Chondrocyte (in vitro differentiated cells): ENCODE measurements around the gene FRS2. TPM values are rescaled to one million over a fixed set of nuclear protein-coding genes. Genes with fewer than 3 reads are reported as not detected.

Source experiments
- DNase-seq: peaks from one replicate; pipeline ENCODE4 v3.0.0; 2021; ENCODE audit warnings: mixed read lengths, low spot score
- H3K27ac Mint-ChIP-seq: one replicate; pipeline ENCODE4 v1.8.0; 2021; ENCODE audit warnings: mild to moderate bottlenecking, moderate library complexity, mixed read lengths; ENCODE audit not compliant: unreplicated experiment
- H3K27me3 Mint-ChIP-seq: 2 replicates; pipeline ENCODE4 v1.8.0; 2021; ENCODE audit warnings: low read depth, mixed read lengths
- H3K36me3 Mint-ChIP-seq: 2 replicates; pipeline ENCODE4 v1.8.0; 2021; ENCODE audit warnings: low read depth, mixed read lengths
- H3K4me1 Mint-ChIP-seq: 2 replicates; pipeline ENCODE4 v1.8.0; 2021; ENCODE audit warnings: low read depth, mild to moderate bottlenecking, mixed read lengths
- H3K4me3 Mint-ChIP-seq: one replicate; pipeline ENCODE4 v1.8.0; 2021; ENCODE audit warnings: mild to moderate bottlenecking, moderate library complexity, mixed read lengths; ENCODE audit not compliant: unreplicated experiment
- H3K9me3 Mint-ChIP-seq: 2 replicates; pipeline ENCODE4 v1.8.0; 2021; ENCODE audit warnings: low read depth, mixed read lengths
- total RNA-seq: library from RNA; stranded (reverse); gene quantifications from 3 replicates; pipeline ENCODE4 v1.2.1, GENCODE V29; 2021
- TF ChIP-seq, protein P1 (sequence below): fragments of 200-600 bp; sonication (generic); IDR thresholded peaks from 2 replicates; pipeline ENCODE4 v1.5.0; 2021; ENCODE audit warnings: antibody characterized with exemption, mild to moderate bottlenecking, moderate library complexity

The FRS2 gene
- total RNA-seq, 1 donor from 2014 or later = 46.9 TPM

DNA sequence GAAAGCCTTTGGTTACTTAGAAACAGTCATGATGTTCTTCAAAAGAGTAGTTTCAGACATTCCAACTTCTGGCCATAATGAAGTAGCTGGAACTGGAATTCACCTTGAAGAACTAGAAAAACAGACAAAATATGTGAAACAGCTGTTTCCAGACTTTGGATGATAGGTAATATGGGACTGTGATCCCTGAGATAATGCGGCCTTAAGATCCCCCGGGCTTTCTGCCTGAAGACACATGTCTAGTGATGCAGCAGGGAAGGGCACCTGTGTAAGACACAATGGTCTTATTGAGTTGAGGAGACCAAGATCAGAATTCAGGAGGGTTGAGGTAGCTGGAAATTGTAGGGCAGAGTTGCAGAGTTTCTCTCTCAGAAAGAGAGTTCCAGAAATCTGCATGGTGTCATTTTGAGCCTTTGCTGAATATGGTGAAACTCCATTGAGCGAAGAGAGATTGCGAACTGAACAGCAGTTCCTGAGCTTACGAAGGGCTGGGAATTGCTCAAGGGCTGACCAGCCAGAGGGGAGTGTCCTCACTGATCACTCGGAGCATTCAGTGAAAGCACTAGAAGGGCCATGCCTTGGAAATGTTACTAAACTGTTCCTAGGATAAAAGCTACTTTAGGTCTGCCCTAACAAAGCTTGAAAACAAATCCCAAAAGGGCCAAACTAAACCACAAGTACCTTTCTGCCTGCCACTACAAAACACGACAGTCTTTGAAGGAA, 41.7 kb upstream of the FRS2 start:
- no peak overlapping the region for H3K27ac Mint-ChIP-seq
- DNase-seq = no peak
- no peaks in the 10 kb centered on the region for H3K36me3 Mint-ChIP-seq
- no peaks in the 10 kb centered on the region for H3K9me3 Mint-ChIP-seq
- H3K27me3 Mint-ChIP-seq = no peaks in the 10 kb centered on the region
- no peak overlapping the region for H3K4me3 Mint-ChIP-seq
- TF ChIP-seq, protein P1, sequence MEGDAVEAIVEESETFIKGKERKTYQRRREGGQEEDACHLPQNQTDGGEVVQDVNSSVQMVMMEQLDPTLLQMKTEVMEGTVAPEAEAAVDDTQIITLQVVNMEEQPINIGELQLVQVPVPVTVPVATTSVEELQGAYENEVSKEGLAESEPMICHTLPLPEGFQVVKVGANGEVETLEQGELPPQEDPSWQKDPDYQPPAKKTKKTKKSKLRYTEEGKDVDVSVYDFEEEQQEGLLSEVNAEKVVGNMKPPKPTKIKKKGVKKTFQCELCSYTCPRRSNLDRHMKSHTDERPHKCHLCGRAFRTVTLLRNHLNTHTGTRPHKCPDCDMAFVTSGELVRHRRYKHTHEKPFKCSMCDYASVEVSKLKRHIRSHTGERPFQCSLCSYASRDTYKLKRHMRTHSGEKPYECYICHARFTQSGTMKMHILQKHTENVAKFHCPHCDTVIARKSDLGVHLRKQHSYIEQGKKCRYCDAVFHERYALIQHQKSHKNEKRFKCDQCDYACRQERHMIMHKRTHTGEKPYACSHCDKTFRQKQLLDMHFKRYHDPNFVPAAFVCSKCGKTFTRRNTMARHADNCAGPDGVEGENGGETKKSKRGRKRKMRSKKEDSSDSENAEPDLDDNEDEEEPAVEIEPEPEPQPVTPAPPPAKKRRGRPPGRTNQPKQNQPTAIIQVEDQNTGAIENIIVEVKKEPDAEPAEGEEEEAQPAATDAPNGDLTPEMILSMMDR = no peak
- peaks cover 24% of the 10 kb centered on the region for H3K4me1 Mint-ChIP-seq

DNA sequence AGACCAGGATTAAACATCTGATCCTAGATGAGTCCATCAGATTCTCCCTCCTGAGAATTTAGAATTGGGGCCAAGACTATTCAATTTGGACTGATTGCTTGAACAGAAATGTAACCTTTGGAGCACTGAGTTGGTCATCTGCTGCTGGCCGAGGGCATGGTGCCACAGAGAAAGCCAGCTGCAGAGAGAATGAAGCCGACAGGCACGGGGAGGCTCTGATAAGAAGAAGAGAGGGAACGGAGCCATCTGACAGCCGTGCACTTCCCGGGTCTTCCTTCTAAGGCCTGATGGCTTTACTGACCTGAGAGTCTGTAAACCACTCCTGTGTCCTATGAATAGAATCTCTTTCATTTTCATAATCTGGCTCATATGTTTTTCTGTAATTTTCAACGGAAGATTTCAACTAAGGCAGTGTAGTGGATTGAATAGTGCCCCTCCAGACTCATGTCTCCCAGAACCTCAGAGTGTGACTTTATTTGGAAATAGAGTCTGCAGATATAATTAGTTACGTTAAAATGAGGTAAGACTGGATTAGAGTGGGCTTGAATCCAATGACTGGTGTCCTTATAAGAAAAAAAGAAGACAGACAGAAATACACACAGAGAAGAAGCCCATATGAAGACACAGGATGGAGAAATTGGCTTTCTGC, 39.1 kb upstream of the FRS2 start:
- no peak for DNase-seq
- Mint-ChIP-seq H3K9me3 (no peaks in the 10 kb centered on the region), H3K27ac (no peak overlapping the region), H3K4me1 (peaks cover 36% of the 10 kb centered on the region), H3K4me3 (no peak overlapping the region), H3K27me3 (no peaks in the 10 kb centered on the region), H3K36me3 (no peaks in the 10 kb centered on the region)
- TF ChIP-seq, protein P1 = no peak

DNA sequence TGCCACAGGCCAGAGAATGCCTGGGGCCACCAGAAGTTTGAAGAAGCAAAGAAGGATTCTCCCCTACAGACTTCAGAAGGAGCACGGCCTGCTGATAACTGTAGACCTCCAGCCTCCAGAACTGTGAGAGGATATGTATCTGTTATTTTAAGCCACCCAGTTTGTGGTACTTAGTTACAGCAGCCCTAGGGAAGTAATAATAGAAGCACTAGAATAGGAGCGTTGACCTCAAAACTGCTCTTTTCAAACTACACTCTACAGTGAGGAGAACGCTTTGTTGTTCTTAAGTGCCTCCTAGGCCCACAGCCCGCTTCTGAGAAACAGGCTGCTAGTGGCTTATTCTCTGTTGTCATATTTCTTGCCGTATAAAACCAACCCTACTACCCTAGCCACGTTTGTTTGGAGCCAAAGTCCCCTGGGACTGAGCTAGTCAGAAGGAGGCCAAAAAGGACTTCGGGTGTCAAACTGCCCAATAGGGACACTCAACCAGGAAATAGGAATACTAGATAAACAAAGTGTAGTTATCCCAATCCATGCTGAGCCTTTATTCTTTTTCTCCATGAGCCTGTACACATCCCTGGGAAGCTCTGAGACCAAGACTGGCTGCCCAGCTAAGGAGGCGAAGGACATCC, 38.5 kb upstream of the FRS2 start:
- H3K9me3 Mint-ChIP-seq = no peaks in the 10 kb centered on the region
- H3K4me3 Mint-ChIP-seq = no peak overlapping the region
- H3K4me1 Mint-ChIP-seq = peaks cover 37% of the 10 kb centered on the region
- TF ChIP-seq, protein P1 = no peak
- H3K27ac Mint-ChIP-seq = peak overlapping the region; percentile 41
- DNase-seq = no peak
- no peaks in the 10 kb centered on the region for H3K36me3 Mint-ChIP-seq
- H3K27me3 Mint-ChIP-seq = no peaks in the 10 kb centered on the region

DNA sequence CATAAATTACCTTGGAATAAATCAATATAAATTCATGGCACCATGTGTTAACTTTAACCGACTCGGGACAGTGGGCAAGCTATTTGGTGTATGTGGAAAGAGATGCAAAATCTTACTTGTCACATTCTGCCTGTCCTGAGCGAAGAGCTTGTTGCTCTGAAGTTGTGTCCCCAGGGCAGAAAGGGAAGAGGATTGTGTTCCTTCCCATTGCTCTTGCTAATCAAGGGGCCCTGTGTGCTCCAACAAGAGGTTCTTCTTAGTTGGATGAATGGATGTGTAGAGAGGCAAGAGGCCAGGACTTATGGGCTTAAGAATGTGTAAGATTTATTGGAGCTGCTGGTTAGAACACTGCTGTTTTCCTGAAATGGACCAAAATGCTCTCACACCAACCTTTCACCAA, 36.5 kb upstream of the FRS2 start:
- TF ChIP-seq, protein P1 = no peak
- H3K36me3 Mint-ChIP-seq = no peaks in the 10 kb centered on the region
- no peak overlapping the region for H3K4me3 Mint-ChIP-seq
- DNase-seq = no peak
- H3K4me1 Mint-ChIP-seq = peaks cover 29% of the 10 kb centered on the region
- H3K9me3 Mint-ChIP-seq = no peaks in the 10 kb centered on the region
- H3K27me3 Mint-ChIP-seq = no peaks in the 10 kb centered on the region
- H3K27ac Mint-ChIP-seq = no peak overlapping the region

DNA sequence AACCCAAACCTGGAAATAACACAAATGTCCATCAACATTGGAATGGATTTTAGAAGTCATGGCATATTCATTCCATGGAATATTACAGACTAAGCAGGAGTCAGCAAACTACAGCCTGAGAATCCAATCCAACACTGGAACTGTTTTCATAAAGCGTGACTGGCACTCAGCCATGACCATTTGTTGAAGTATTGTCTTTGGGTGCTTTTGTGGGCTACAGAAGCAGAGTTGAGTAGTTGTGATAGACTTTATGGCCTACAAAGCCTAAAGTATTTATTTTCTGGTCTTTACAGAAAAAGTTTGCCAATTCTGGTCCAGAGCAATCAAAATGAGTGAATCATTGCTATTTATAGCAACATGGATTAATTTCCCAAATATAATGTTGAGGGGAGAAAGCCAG, 34.5 kb upstream of the FRS2 start:
- TF ChIP-seq, protein P1 = no peak
- no peak for DNase-seq
- Mint-ChIP-seq H3K27ac (no peak overlapping the region), H3K36me3 (no peaks in the 10 kb centered on the region), H3K4me3 (no peak overlapping the region), H3K9me3 (no peaks in the 10 kb centered on the region), H3K4me1 (peaks cover 23% of the 10 kb centered on the region), H3K27me3 (no peaks in the 10 kb centered on the region)
